HEK293 (cell line): ENCODE measurements around the gene NEB.

ENCODE experiments used
- CTCF ChIA-PET: fragments of 350-600 bp; formaldehyde crosslinking; extraction: SDS; loops from one replicate; lab custom pipeline; 2021; ENCODE audit warnings: antibody characterized with exemption; lab: Yijun Ruan, JAX
- POLR2A ChIA-PET: fragments of 300-600 bp; formaldehyde crosslinking; extraction: SDS; loops from one replicate; lab custom pipeline; 2020; ENCODE audit warnings: antibody characterized with exemption, inconsistent platforms; lab: Yijun Ruan, JAX
- H3K27ac ChIP-seq: fragments of 200-500 bp; sonication (Bioruptor generic); 2 replicates; pipeline ENCODE4 v1.5.1; 2014; ENCODE audit warnings: low read depth, low read length, control low read depth, inconsistent platforms; ENCODE audit errors: extremely low read depth
- H3K36me3 ChIP-seq, 2 experiments: fragments of 200-500 bp in 1 of 2; sonication (Bioruptor generic) in 1 of 2; 1 replicate in 1 of 2; 2 replicates in 1 of 2; pipeline ENCODE4 v1.5.1; 2014 to 2017; ENCODE audit warnings: inconsistent platforms in 2 of 2, low read length in 2 of 2; ENCODE audit not compliant: control insufficient read depth in 2 of 2, insufficient read depth in 1 of 2
- H3K4me1 ChIP-seq: fragments of 200-500 bp; sonication (Bioruptor generic); 2 replicates; pipeline ENCODE4 v1.5.1; 2014; ENCODE audit warnings: mild to moderate bottlenecking, low read length, inconsistent platforms; ENCODE audit not compliant: control insufficient read depth, insufficient read depth
- H3K4me3 ChIP-seq: 2 replicates; pipeline ENCODE4 v1.5.1; 2011; ENCODE audit warnings: low read depth, mild to moderate bottlenecking, control low read depth, low read length, moderate library complexity
- H3K9me3 ChIP-seq: fragments of 200-500 bp; sonication (Bioruptor generic); 2 replicates; pipeline ENCODE4 v1.5.1; 2014; ENCODE audit warnings: low read depth, low read length, inconsistent platforms; ENCODE audit not compliant: control insufficient read depth, insufficient read depth
- BCL11A ChIP-seq: fragments of 450-650 bp; formaldehyde crosslinking; IDR thresholded peaks from 2 replicates; pipeline ENCODE4 v1.5.1; 2016; ENCODE audit warnings: low read depth, missing biosample characterization, missing genetic modification characterization
- HIC1 ChIP-seq: fragments of 450-650 bp; formaldehyde crosslinking; IDR thresholded peaks from 2 replicates; pipeline ENCODE4 v1.5.1; 2016; ENCODE audit warnings: missing biosample characterization, missing genetic modification characterization
- REST ChIP-seq: fragments of 450-650 bp; formaldehyde crosslinking; IDR thresholded peaks from 2 replicates; pipeline ENCODE4 v1.5.1; 2016; ENCODE audit warnings: missing biosample characterization, missing genetic modification characterization
- TSHZ1 ChIP-seq: fragments of 450-650 bp; formaldehyde crosslinking; IDR thresholded peaks from 2 replicates; pipeline ENCODE4 v1.5.1; 2016; ENCODE audit warnings: missing biosample characterization, missing genetic modification characterization, borderline replicate concordance
- YY1 ChIP-seq: fragments of 450-650 bp; formaldehyde crosslinking; IDR thresholded peaks from 2 replicates; pipeline ENCODE4 v1.5.1; 2018; ENCODE audit warnings: missing biosample characterization, missing genetic modification characterization
- ZBTB11 ChIP-seq: fragments of 450-650 bp; formaldehyde crosslinking; conservative IDR thresholded peaks from 2 replicates; pipeline ENCODE4 v1.5.1; 2016; ENCODE audit warnings: low read depth, missing biosample characterization, missing genetic modification characterization
- ZBTB8A ChIP-seq: fragments of 450-650 bp; formaldehyde crosslinking; IDR thresholded peaks from 2 replicates; pipeline ENCODE4 v1.5.1; 2016; ENCODE audit warnings: missing biosample characterization, missing genetic modification characterization
- ZFP3 ChIP-seq: fragments of 450-650 bp; formaldehyde crosslinking; IDR thresholded peaks from 2 replicates; pipeline ENCODE4 v1.5.1; 2016; ENCODE audit warnings: low read depth, missing biosample characterization, missing genetic modification characterization
- ZFP41 ChIP-seq: fragments of 450-650 bp; formaldehyde crosslinking; IDR thresholded peaks from 2 replicates; pipeline ENCODE4 v1.5.1; 2016; ENCODE audit warnings: missing biosample characterization, missing genetic modification characterization, borderline replicate concordance
- ZNF16 ChIP-seq: fragments of 450-650 bp; formaldehyde crosslinking; IDR thresholded peaks from 2 replicates; pipeline ENCODE4 v1.5.1; 2016; ENCODE audit warnings: low read depth, missing biosample characterization, missing genetic modification characterization
- ZNF350 ChIP-seq: fragments of 450-650 bp; formaldehyde crosslinking; IDR thresholded peaks from 2 replicates; pipeline ENCODE4 v1.5.0; 2017; ENCODE audit warnings: missing biosample characterization, mild to moderate bottlenecking, missing genetic modification characterization
- ZNF513 ChIP-seq: fragments of 450-650 bp; IDR thresholded peaks from 2 replicates; pipeline ENCODE4 v1.5.1; 2018; ENCODE audit warnings: missing biosample characterization, missing genetic modification characterization
- ZNF518A ChIP-seq: fragments of 450-650 bp; formaldehyde crosslinking; conservative IDR thresholded peaks from 2 replicates; pipeline ENCODE4 v1.5.1; 2016; ENCODE audit warnings: low read depth, missing biosample characterization, missing genetic modification characterization
- ZNF549 ChIP-seq: fragments of 450-650 bp; IDR thresholded peaks from 2 replicates; pipeline ENCODE4 v1.5.1; 2018; ENCODE audit warnings: missing biosample characterization, missing genetic modification characterization, mild to moderate bottlenecking, inconsistent platforms, moderate library complexity
- ZNF558 ChIP-seq: fragments of 450-650 bp; formaldehyde crosslinking; IDR thresholded peaks from 2 replicates; pipeline ENCODE4 v1.5.1; 2016; ENCODE audit warnings: missing biosample characterization, missing genetic modification characterization

NEB gene

GRCh38 chr2:151640087-151640486, 94.2 kb downstream of the NEB start:
- ChIA-PET CTCF (no interaction called here), POLR2A (no interaction called here)
- H3K4me3 ChIP-seq = no peak overlapping the region
- no peak overlapping the region for H3K27ac ChIP-seq
- H3K9me3 ChIP-seq = no peaks in the 10 kb centered on the region
- no peaks in the 10 kb centered on the region for H3K4me1 ChIP-seq
- TF ChIP-seq ZNF558 (no peak), ZNF350 (tag by site-specific recombination) (no peak), BCL11A (no peak), ZBTB11 (tag by site-specific recombination) (no peak), ZFP3 (tag by site-specific recombination) (no peak), ZFP41 (tag by site-specific recombination) (no peak), ZBTB8A (tag by site-specific recombination) (no peak), ZNF549 (tag by site-specific recombination) (no peak), ZNF513 (tag by site-specific recombination) (no peak), ZNF16 (tag by site-specific recombination) (no peak), HIC1 (tag by site-specific recombination) (no peak), YY1 (tag by site-specific recombination) (no peak), ZNF518A (tag by site-specific recombination) (no peak)
- TF ChIP-seq, all 188 proteins: peak for 0
- no peaks in the 10 kb centered on the region for H3K36me3 ChIP-seq

GRCh38 chr2:151638990-151639389, 95.3 kb downstream of the NEB start:
- Histone ChIP-seq H3K4me3 (no peak overlapping the region), H3K27ac (no peak overlapping the region), H3K4me1 (no peaks in the 10 kb centered on the region), H3K9me3 (no peaks in the 10 kb centered on the region), H3K36me3 (no peaks in the 10 kb centered on the region)
- ChIA-PET CTCF (no interaction called here), POLR2A (no interaction called here)
- TF ChIP-seq REST = no peak
- no peak for TF ChIP-seq TSHZ1 (tag by site-specific recombination)
